ENCODE measurements around the gene ZNF654. TPM values are rescaled to one million over a fixed set of nuclear protein-coding genes. Genes with fewer than 3 reads are reported as not detected.

ZNF654 gene
- total and polyA plus RNA-seq, 4 experiments from 2014 or later = 5.9 to 30.3 (median 19.5) TPM

GRCh38 chr3:88028876-88029275, 30.2 kb upstream of the ZNF654 start:
- no peaks in the 10 kb centered on the region for H3K9me3 ChIP-seq (ENCODE audit: control insufficient read depth in 1 of 2, low read length in 2 of 2)
- Mint-ChIP-seq H3K4me3 (no peak overlapping the region), H3K4me1 (peaks cover 19 to 39% (median 31%) of the 10 kb centered on the region in 4 donors), H3K27me3 (no peaks in the 10 kb centered on the region), H3K9me3 (peaks cover 0 to 4% (median 0%) of the 10 kb centered on the region in 8 donors), H3K27ac (peak overlapping the region in 2 of 7 donors; percentile 0 to 72), H3K36me3 (no peaks in the 10 kb centered on the region)
- CTCF ChIA-PET (ENCODE audit: partially characterized antibody) = interaction anchor here (1.0 to 1.5 kb wide), 4 partner anchors 9 to 731 kb away, joined by 3 to 5 read pairs (median 4); no protein-coding TSS in a partner anchor
- intact Hi-C loops (cut with micrococcal nuclease) = no loop called here
- no peaks in the 10 kb centered on the region for H3K36me3 ChIP-seq (ENCODE audit: insufficient read depth, low read length)
- H3K4me3 ChIP-seq (ENCODE audit: low read length in 2 of 2) = no peak overlapping the region
- peaks cover 19% of the 10 kb centered on the region for H3K4me1 ChIP-seq (ENCODE audit: insufficient read depth, low read length)
- DNase-seq = no peak
- POLR2A ChIA-PET (ENCODE audit: partially characterized antibody) = interaction anchor here (0.9 to 3.1 kb wide), 2 partner anchors 30 to 122 kb away, joined by 3 to 22 read pairs; partner anchors contain the start of genes CGGBP1 and ZNF654
- no peak overlapping the region for H3K27ac ChIP-seq (ENCODE audit: low read depth, low read length)
- no peaks in the 10 kb centered on the region for H3K27me3 ChIP-seq (ENCODE audit: insufficient read depth, low read length)

- H3K9me3 ChIP-seq (ENCODE audit: control insufficient read depth in 1 of 2, low read length in 2 of 2) = no peaks in the 10 kb centered on the region
- intact Hi-C loops (cut with micrococcal nuclease) = loop anchor here (2.0 kb wide), 1 partner anchor 25 kb away; no protein-coding TSS in a partner anchor
- no peaks in the 10 kb centered on the region for H3K36me3 ChIP-seq (ENCODE audit: insufficient read depth, low read length)
- peaks cover 22 to 41% (median 32%) of the 10 kb centered on the region in 4 donors for H3K4me1 Mint-ChIP-seq
- peaks cover 19% of the 10 kb centered on the region for H3K4me1 ChIP-seq (ENCODE audit: insufficient read depth, low read length)
- H3K27me3 Mint-ChIP-seq = no peaks in the 10 kb centered on the region
- ChIA-PET POLR2A (ENCODE audit: partially characterized antibody) (interaction anchor here (3.1 kb wide), 1 partner anchor 29 kb away, joined by 22 read pairs; the partner anchor contains the start of genes CGGBP1 and ZNF654), CTCF (ENCODE audit: partially characterized antibody) (interaction anchor here (1.5 kb wide), 2 partner anchors 25 to 28 kb away, joined by 4 to 5 read pairs; no protein-coding TSS in a partner anchor)
- H3K9me3 Mint-ChIP-seq = peaks cover 0 to 4% (median 0%) of the 10 kb centered on the region in 8 donors
- peak overlapping the region in 6 of 7 donors; percentile 43 to 88 (median 77) for H3K27ac Mint-ChIP-seq
- no peak overlapping the region for H3K4me3 ChIP-seq (ENCODE audit: low read length in 2 of 2)
- H3K27ac ChIP-seq (ENCODE audit: low read depth, low read length) = no peak overlapping the region
- H3K36me3 Mint-ChIP-seq = no peaks in the 10 kb centered on the region
- no peaks in the 10 kb centered on the region for H3K27me3 ChIP-seq (ENCODE audit: insufficient read depth, low read length)
- H3K4me3 Mint-ChIP-seq = peak overlapping the region; percentile 64 to 80 (median 72)
- peak in 1 of 5 donors; percentile 14 for DNase-seq
Observed at GRCh38 chr3:88030210-88030609, 28.8 kb upstream of the ZNF654 start.

GRCh38 chr3:88031642-88032077, 27.4 kb upstream of the ZNF654 start:
- intact Hi-C loops (cut with micrococcal nuclease) = loop anchor here (1.0 to 2.0 kb wide), 2 partner anchors 27 to 28 kb away; partner anchors contain the start of genes CGGBP1 and ZNF654
- Histone ChIP-seq H3K4me1 (ENCODE audit: insufficient read depth, low read length) (peaks cover 19% of the 10 kb centered on the region), H3K36me3 (ENCODE audit: insufficient read depth, low read length) (no peaks in the 10 kb centered on the region), H3K27me3 (ENCODE audit: insufficient read depth, low read length) (no peaks in the 10 kb centered on the region), H3K27ac (ENCODE audit: low read depth, low read length) (peak overlapping the region; percentile 61), H3K9me3 (ENCODE audit: control insufficient read depth in 1 of 2, low read length in 2 of 2) (no peaks in the 10 kb centered on the region), H3K4me3 (ENCODE audit: low read length in 2 of 2) (peak overlapping the region; percentile 52 to 54)
- peak in 4 of 5 donors; percentile 49 to 62 (median 58) for DNase-seq
- ChIA-PET POLR2A (ENCODE audit: partially characterized antibody) (interaction anchor here (0.8 to 2.6 kb wide), 5 partner anchors 12 to 118 kb away, joined by 3 to 55 read pairs (median 3); partner anchors contain the start of genes C3orf38, CGGBP1 and ZNF654), CTCF (ENCODE audit: partially characterized antibody) (interaction anchor here (0.6 to 1.2 kb wide), 4 partner anchors 27 to 733 kb away, joined by 3 to 5 read pairs (median 4); partner anchors contain the start of gene CGGBP1)
- peak overlapping the region; percentile 80 to 98 (median 96) for H3K27ac Mint-ChIP-seq
- peak overlapping the region; percentile 78 to 92 (median 90) for H3K4me3 Mint-ChIP-seq
- H3K36me3 Mint-ChIP-seq = no peaks in the 10 kb centered on the region
- peaks cover 0 to 4% (median 0%) of the 10 kb centered on the region in 8 donors for H3K9me3 Mint-ChIP-seq
- no peaks in the 10 kb centered on the region for H3K27me3 Mint-ChIP-seq
- peaks cover 22 to 41% (median 32%) of the 10 kb centered on the region in 4 donors for H3K4me1 Mint-ChIP-seq

- Mint-ChIP-seq H3K4me1 (peaks cover 22 to 41% (median 32%) of the 10 kb centered on the region in 4 donors), H3K27ac (peak overlapping the region; percentile 80 to 98 (median 96)), H3K27me3 (no peaks in the 10 kb centered on the region), H3K4me3 (peak overlapping the region; percentile 78 to 92 (median 90)), H3K9me3 (peaks cover 0 to 4% (median 0%) of the 10 kb centered on the region in 8 donors), H3K36me3 (no peaks in the 10 kb centered on the region)
- POLR2A ChIA-PET (ENCODE audit: partially characterized antibody) = interaction anchor here (0.8 to 2.6 kb wide), 4 partner anchors 27 to 118 kb away, joined by 3 to 55 read pairs (median 12); partner anchors contain the start of genes C3orf38, CGGBP1 and ZNF654
- H3K36me3 ChIP-seq (ENCODE audit: insufficient read depth, low read length) = no peaks in the 10 kb centered on the region
- no peaks in the 10 kb centered on the region for H3K27me3 ChIP-seq (ENCODE audit: insufficient read depth, low read length)
- H3K9me3 ChIP-seq (ENCODE audit: control insufficient read depth in 1 of 2, low read length in 2 of 2) = no peaks in the 10 kb centered on the region
- peaks cover 19% of the 10 kb centered on the region for H3K4me1 ChIP-seq (ENCODE audit: insufficient read depth, low read length)
- peak overlapping the region; percentile 61 for H3K27ac ChIP-seq (ENCODE audit: low read depth, low read length)
- DNase-seq = no peak
- peak overlapping the region; percentile 52 to 54 for H3K4me3 ChIP-seq (ENCODE audit: low read length in 2 of 2)
- CTCF ChIA-PET (ENCODE audit: partially characterized antibody) = interaction anchor here (0.9 to 1.2 kb wide), 3 partner anchors 26 to 733 kb away, joined by 3 to 5 read pairs (median 4); partner anchors contain the start of gene CGGBP1
- intact Hi-C loops (cut with micrococcal nuclease) = no loop called here
Observed at GRCh38 chr3:88032245-88032644, 26.8 kb upstream of the ZNF654 start.

- no peaks in the 10 kb centered on the region for H3K36me3 Mint-ChIP-seq
- DNase-seq = no peak
- Histone ChIP-seq H3K9me3 (ENCODE audit: control insufficient read depth in 1 of 2, low read length in 2 of 2) (no peaks in the 10 kb centered on the region), H3K27ac (ENCODE audit: low read depth, low read length) (no peak overlapping the region), H3K4me1 (ENCODE audit: insufficient read depth, low read length) (peaks cover 19% of the 10 kb centered on the region), H3K27me3 (ENCODE audit: insufficient read depth, low read length) (no peaks in the 10 kb centered on the region), H3K36me3 (ENCODE audit: insufficient read depth, low read length) (no peaks in the 10 kb centered on the region), H3K4me3 (ENCODE audit: low read length in 2 of 2) (no peak overlapping the region)
- ChIA-PET CTCF (ENCODE audit: partially characterized antibody) (no interaction called here), POLR2A (ENCODE audit: partially characterized antibody) (interaction anchor here (1.5 to 2.6 kb wide), 3 partner anchors 25 to 117 kb away, joined by 4 to 55 read pairs (median 21); partner anchors contain the start of genes C3orf38, CGGBP1 and ZNF654)
- H3K4me1 Mint-ChIP-seq = peaks cover 22 to 41% (median 32%) of the 10 kb centered on the region in 4 donors
- intact Hi-C loops (cut with micrococcal nuclease) = no loop called here
- H3K9me3 Mint-ChIP-seq = peaks cover 0 to 2% (median 0%) of the 10 kb centered on the region in 8 donors
- peak overlapping the region in 4 of 7 donors; percentile 35 to 87 (median 82) for H3K27ac Mint-ChIP-seq
- H3K27me3 Mint-ChIP-seq = no peaks in the 10 kb centered on the region
- H3K4me3 Mint-ChIP-seq = peak overlapping the region in 1 of 8 donors; percentile 27
Observed at GRCh38 chr3:88033079-88033478, 26.0 kb upstream of the ZNF654 start.

GRCh38 chr3:88033808-88034207, 25.2 kb upstream of the ZNF654 start:
- Mint-ChIP-seq H3K27ac (peak overlapping the region in 3 of 7 donors; percentile 38 to 50 (median 41)), H3K4me1 (peaks cover 22 to 41% (median 32%) of the 10 kb centered on the region in 4 donors), H3K27me3 (no peaks in the 10 kb centered on the region), H3K36me3 (no peaks in the 10 kb centered on the region), H3K4me3 (peak overlapping the region in 2 of 8 donors; percentile 8 to 32), H3K9me3 (peaks cover 0 to 2% (median 0%) of the 10 kb centered on the region in 8 donors)
- H3K9me3 ChIP-seq (ENCODE audit: control insufficient read depth in 1 of 2, low read length in 2 of 2) = no peaks in the 10 kb centered on the region
- H3K4me3 ChIP-seq (ENCODE audit: low read length in 2 of 2) = no peak overlapping the region
- ChIA-PET POLR2A (ENCODE audit: partially characterized antibody) (interaction anchor here (1.5 kb wide), 1 partner anchor 25 kb away, joined by 4 read pairs; the partner anchor contains the start of gene CGGBP1), CTCF (ENCODE audit: partially characterized antibody) (interaction anchor here (1.4 to 1.7 kb wide), 2 partner anchors 29 to 116 kb away, joined by 3 to 4 read pairs; partner anchors contain the start of gene C3orf38)
- H3K27ac ChIP-seq (ENCODE audit: low read depth, low read length) = no peak overlapping the region
- intact Hi-C loops (cut with micrococcal nuclease) = no loop called here
- no peaks in the 10 kb centered on the region for H3K36me3 ChIP-seq (ENCODE audit: insufficient read depth, low read length)
- H3K27me3 ChIP-seq (ENCODE audit: insufficient read depth, low read length) = no peaks in the 10 kb centered on the region
- DNase-seq = no peak
- H3K4me1 ChIP-seq (ENCODE audit: insufficient read depth, low read length) = peaks cover 19% of the 10 kb centered on the region
